GM18909 (cell line): ENCODE results near the gene BCORL1.

ENCODE experiments used
- ATAC-seq: cut with Tn5 transposase; IDR thresholded peaks from one replicate; pipeline ENCODE4 v1.9.1; 2021; ENCODE audit warnings: mild to moderate bottlenecking; ENCODE audit not compliant: unreplicated experiment, poor library complexity

BCORL1 gene

GRCh38 chrX:129959493-129959832 is 23.0 kb upstream of the BCORL1 start:
- ATAC-seq: no peak

GRCh38 chrX:129961180-129962083 is 21.0 kb upstream of the BCORL1 start:
- ATAC-seq: peak; percentile 93

- no peak for ATAC-seq
These were observed 18.7 kb upstream of the BCORL1 start for GRCh38 chrX:129963729-129964128.

- ATAC-seq: no peak
These were observed 17.3 kb upstream of the BCORL1 start for GRCh38 chrX:129965166-129965565.

GRCh38 chrX:129968968-129969367 is 13.5 kb upstream of the BCORL1 start:
- no peak for ATAC-seq

GRCh38 chrX:129976441-129976840 is 6.0 kb upstream of the BCORL1 start:
- ATAC-seq: no peak

- no peak for ATAC-seq
These were observed 3.1 kb upstream of the BCORL1 start for GRCh38 chrX:129979207-129979920.

GRCh38 chrX:129980001-129980401 is 2.4 kb upstream of the BCORL1 start:
- no peak for ATAC-seq

GRCh38 chrX:129980540-129981199 is 1.8 kb upstream of the BCORL1 start:
- no peak for ATAC-seq

GRCh38 chrX:129981200-129981553 is 1.3 kb upstream of the BCORL1 start:
- ATAC-seq: no peak

- ATAC-seq: no peak
These were observed 609 bp upstream of the BCORL1 start for GRCh38 chrX:129981752-129982299.

- ATAC-seq: no peak
These were observed 1.2 kb downstream of the BCORL1 start for GRCh38 chrX:129983575-129984110.

GRCh38 chrX:129984111-129984958 is 1.9 kb downstream of the BCORL1 start:
- ATAC-seq: no peak

GRCh38 chrX:129987871-129988270 is 5.4 kb downstream of the BCORL1 start:
- ATAC-seq: no peak

GRCh38 chrX:129992181-129992580 is 9.7 kb downstream of the BCORL1 start:
- no peak for ATAC-seq

- ATAC-seq: no peak
These were observed 13.7 kb downstream of the BCORL1 start for GRCh38 chrX:129996120-129996519.

GRCh38 chrX:129997086-129997485 is 14.7 kb downstream of the BCORL1 start:
- no peak for ATAC-seq

- ATAC-seq: no peak
These were observed 15.6 kb downstream of the BCORL1 start for GRCh38 chrX:129998021-129998420.

GRCh38 chrX:130001893-130002292 is 19.5 kb downstream of the BCORL1 start:
- no peak for ATAC-seq

- no peak for ATAC-seq
These were observed 20.1 kb downstream of the BCORL1 start for GRCh38 chrX:130002541-130002940.
